Psoas muscle (tissue), 8 donors: ENCODE measurements around the gene SMG6. TPM values are rescaled to one million over a fixed set of nuclear protein-coding genes. Genes with fewer than 3 reads are reported as not detected.

Source experiments
- ATAC-seq, 4 donors: fragments of 200-7000 bp; cut with Tn5 transposase; one replicate each; pipeline ENCODE4 v1.9.1; 2020; ENCODE audit warnings: moderate library complexity in 3 of 4, mild to moderate bottlenecking in 2 of 4
- DNase-seq, 2 donors: peaks; one replicate each; pipeline ENCODE4 v3.0.0-alpha.2; 2020
- H3K27ac ChIP-seq: fragments of 200-600 bp; one replicate; pipeline ENCODE4 v1.8.0; 2022
- H3K27me3 ChIP-seq, 3 donors: fragments of 200-600 bp in 1 of 3; one replicate each; pipeline versions ENCODE4 v1.6.1 to v1.8.0; 2013 to 2022; ENCODE audit warnings: low read length in 2 of 3, mild to moderate bottlenecking in 2 of 3, moderate library complexity in 1 of 3; ENCODE audit not compliant: insufficient read depth in 3 of 3
- H3K36me3 ChIP-seq, 2 donors: fragments of 200-600 bp in 1 of 2; one replicate each; pipeline versions ENCODE4 v1.6.1 to v1.8.0; 2013 to 2022; ENCODE audit warnings: low read depth in 1 of 2, mild to moderate bottlenecking in 1 of 2, moderate library complexity in 1 of 2; ENCODE audit not compliant: insufficient read depth in 1 of 2
- H3K4me1 ChIP-seq: fragments of 200-600 bp; one replicate; pipeline ENCODE4 v1.8.0; 2022
- H3K4me3 ChIP-seq: fragments of 200-600 bp; one replicate; pipeline ENCODE4 v1.8.0; 2022; ENCODE audit warnings: mild to moderate bottlenecking
- H3K9me3 ChIP-seq: fragments of 200-600 bp; one replicate; pipeline ENCODE4 v1.8.0; 2022
- CTCF ChIP-seq: fragments of 200-600 bp; IDR thresholded peaks from one replicate; pipeline ENCODE4 v1.8.0; 2022; ENCODE audit warnings: antibody characterized with exemption
- WGBS, 3 donors: extraction: QIAGEN DNeasy Blood & Tissue Kit; methylation state at CpG; one replicate each; pipeline versions ENCODE4 v1.1.6 to v1.1.7; 2013; 5-methylcytosine and 5-hydroxymethylcytosine counted together
- intact Hi-C, 2 donors: fragments of 100-400 bp; cut with DNase I; formaldehyde crosslinking; loops; one replicate each; pipeline versions ENCODE4 v1.11.0 to v1.14.2; 2022
- polyA plus RNA-seq, 3 donors: library from polyadenylated mRNA; stranded (reverse); fragments of 200-250 nt; gene quantifications; one replicate each; pipeline ENCODE4 v1.2.3, GENCODE V29; 2013
- total RNA-seq, 4 donors: library from RNA; stranded (reverse); fragmentation: NEBNext Ultra II Directional in 2 of 4; extraction: Animal tissue kit (Norgen Biotek cat#: 25700) in 2 of 4; gene quantifications; one replicate each; pipeline versions ENCODE4 v1.2.1 to v1.2.4, GENCODE V29; 2021 to 2023
- donor health status: healthy with polysubstance abuse.
- donor health status: DM: no; HTN: no; CAD: no; lungs with moderate emphysema.
- donor health status: Bipolar disorder and iron deficiency.
- donor health status: healthy.
- donor health status: DM: yes; HTN: yes; CAD: no.
- donor health status: DM: no; HTN: no; CAD: no.
- donor health status: DM: no; HTN: no; CAD: no.
- donor health status: DM: yes; HTN: yes; CAD: no.

Gene SMG6
- total and polyA plus RNA-seq, 7 donors = 9.4 to 24.1 (median 16.3) TPM

- peak overlapping the region; percentile 74 for H3K4me3 ChIP-seq
- peaks cover 0 to 6% (median 2%) of the 10 kb centered on the region in 3 donors for H3K27me3 ChIP-seq
- TF ChIP-seq CTCF = no peak
- intact Hi-C loops = no loop called here
- H3K36me3 ChIP-seq = peaks cover 0 to 25% of the 10 kb centered on the region in 2 donors
- peak overlapping the region; percentile 62 for H3K27ac ChIP-seq
- H3K4me1 ChIP-seq = peaks cover 6% of the 10 kb centered on the region
- WGBS, 3 donors = 65 to 75% (median 66%) methylated on average over 81 to 98 of the region's 98 CpGs
- no peak for ATAC-seq
- no peaks in the 10 kb centered on the region for H3K9me3 ChIP-seq
- peak; percentile 38 to 56 for DNase-seq
Measured at GRCh38 chr17:2057760-2058585, 245.6 kb downstream of the SMG6 start.

- no peaks in the 10 kb centered on the region for H3K9me3 ChIP-seq
- peak overlapping the region; percentile 62 for H3K27ac ChIP-seq
- ATAC-seq = no peak
- WGBS, 3 donors = 59 to 62% (median 62%) methylated on average over 51 to 81 of the region's 81 CpGs
- DNase-seq = peak in 1 of 2 donors; percentile 27
- H3K36me3 ChIP-seq = peaks cover 0 to 22% of the 10 kb centered on the region in 2 donors
- intact Hi-C loops = no loop called here
- no peak for TF ChIP-seq CTCF
- H3K27me3 ChIP-seq = peaks cover 0 to 6% (median 2%) of the 10 kb centered on the region in 3 donors
- peak overlapping the region; percentile 74 for H3K4me3 ChIP-seq
- H3K4me1 ChIP-seq = peaks cover 6% of the 10 kb centered on the region
Measured at GRCh38 chr17:2057175-2057759, 246.3 kb downstream of the SMG6 start.

GRCh38 chr17:2056206-2057174 is 247.1 kb downstream of the SMG6 start:
- Histone ChIP-seq H3K9me3 (no peaks in the 10 kb centered on the region), H3K27ac (peak overlapping the region; percentile 62), H3K4me3 (peak overlapping the region; percentile 74), H3K4me1 (peaks cover 6% of the 10 kb centered on the region), H3K36me3 (peaks cover 0 to 20% of the 10 kb centered on the region in 2 donors), H3K27me3 (peaks cover 0 to 6% (median 2%) of the 10 kb centered on the region in 3 donors)
- peak; percentile 36 to 66 for DNase-seq
- ATAC-seq = no peak
- WGBS, 3 donors = 63 to 74% (median 65%) methylated on average over 79 to 85 of the region's 85 CpGs
- TF ChIP-seq CTCF = no peak
- intact Hi-C loops = no loop called here

GRCh38 chr17:2055292-2056205 is 248.0 kb downstream of the SMG6 start:
- Histone ChIP-seq H3K4me3 (peak overlapping the region; percentile 74), H3K4me1 (peaks cover 6% of the 10 kb centered on the region), H3K9me3 (no peaks in the 10 kb centered on the region), H3K27me3 (peaks cover 0 to 8% (median 2%) of the 10 kb centered on the region in 3 donors), H3K36me3 (peaks cover 0 to 13% of the 10 kb centered on the region in 2 donors), H3K27ac (peak overlapping the region; percentile 62)
- WGBS, 3 donors = 21 to 25% (median 22%) methylated on average over 45 to 111 of the region's 113 CpGs
- ATAC-seq (peak in 3 of 4 donors; percentile 7 to 13 (median 9)), DNase-seq (peak; percentile 39 to 67)
- intact Hi-C loops = loop anchor here (1.0 to 2.0 kb wide), 3 partner anchors 189 to 227 kb away; no protein-coding TSS in a partner anchor
- TF ChIP-seq CTCF = no peak
